K562 treated with DMSO at 1 percent for 48 hours (cell line): ENCODE data around the gene SLC4A9. TPM values are rescaled to one million over a fixed set of nuclear protein-coding genes. Genes with fewer than 3 reads are reported as not detected.

Experiments used
- total RNA-seq: library from RNA; unstranded; fragments of 300-600 nt; gene quantifications from 2 replicates; pipeline ENCODE4 v1.2.3, GENCODE V29; 2022; ENCODE audit warnings: low replicate concordance; ENCODE audit errors: extremely low read depth

SLC4A9 gene, protein sequence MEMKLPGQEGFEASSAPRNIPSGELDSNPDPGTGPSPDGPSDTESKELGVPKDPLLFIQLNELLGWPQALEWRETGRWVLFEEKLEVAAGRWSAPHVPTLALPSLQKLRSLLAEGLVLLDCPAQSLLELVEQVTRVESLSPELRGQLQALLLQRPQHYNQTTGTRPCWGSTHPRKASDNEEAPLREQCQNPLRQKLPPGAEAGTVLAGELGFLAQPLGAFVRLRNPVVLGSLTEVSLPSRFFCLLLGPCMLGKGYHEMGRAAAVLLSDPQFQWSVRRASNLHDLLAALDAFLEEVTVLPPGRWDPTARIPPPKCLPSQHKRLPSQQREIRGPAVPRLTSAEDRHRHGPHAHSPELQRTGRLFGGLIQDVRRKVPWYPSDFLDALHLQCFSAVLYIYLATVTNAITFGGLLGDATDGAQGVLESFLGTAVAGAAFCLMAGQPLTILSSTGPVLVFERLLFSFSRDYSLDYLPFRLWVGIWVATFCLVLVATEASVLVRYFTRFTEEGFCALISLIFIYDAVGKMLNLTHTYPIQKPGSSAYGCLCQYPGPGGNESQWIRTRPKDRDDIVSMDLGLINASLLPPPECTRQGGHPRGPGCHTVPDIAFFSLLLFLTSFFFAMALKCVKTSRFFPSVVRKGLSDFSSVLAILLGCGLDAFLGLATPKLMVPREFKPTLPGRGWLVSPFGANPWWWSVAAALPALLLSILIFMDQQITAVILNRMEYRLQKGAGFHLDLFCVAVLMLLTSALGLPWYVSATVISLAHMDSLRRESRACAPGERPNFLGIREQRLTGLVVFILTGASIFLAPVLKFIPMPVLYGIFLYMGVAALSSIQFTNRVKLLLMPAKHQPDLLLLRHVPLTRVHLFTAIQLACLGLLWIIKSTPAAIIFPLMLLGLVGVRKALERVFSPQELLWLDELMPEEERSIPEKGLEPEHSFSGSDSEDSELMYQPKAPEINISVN
- not detected in 2 replicates for total RNA-seq

DNA sequence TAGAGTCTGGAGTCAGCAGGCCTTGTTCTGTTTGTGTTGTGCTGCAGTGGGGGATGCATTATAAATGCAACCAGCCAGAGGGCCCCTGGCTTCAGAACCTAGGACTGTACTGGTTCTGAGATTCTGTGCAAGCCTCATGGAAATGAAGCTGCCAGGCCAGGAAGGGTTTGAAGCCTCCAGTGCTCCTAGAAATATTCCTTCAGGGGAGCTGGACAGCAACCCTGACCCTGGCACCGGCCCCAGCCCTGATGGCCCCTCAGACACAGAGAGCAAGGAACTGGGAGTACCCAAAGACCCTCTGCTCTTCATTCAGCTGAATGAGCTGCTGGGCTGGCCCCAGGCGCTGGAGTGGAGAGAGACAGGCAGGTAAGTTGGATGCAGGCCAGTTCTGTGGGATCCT is at the start of gene SLC4A9:
TSS of gene SLC4A9 (plus strand) at position 94 of the 400 bp plus-strand sequence. CDS start at position 137, 43 bp downstream.

DNA sequence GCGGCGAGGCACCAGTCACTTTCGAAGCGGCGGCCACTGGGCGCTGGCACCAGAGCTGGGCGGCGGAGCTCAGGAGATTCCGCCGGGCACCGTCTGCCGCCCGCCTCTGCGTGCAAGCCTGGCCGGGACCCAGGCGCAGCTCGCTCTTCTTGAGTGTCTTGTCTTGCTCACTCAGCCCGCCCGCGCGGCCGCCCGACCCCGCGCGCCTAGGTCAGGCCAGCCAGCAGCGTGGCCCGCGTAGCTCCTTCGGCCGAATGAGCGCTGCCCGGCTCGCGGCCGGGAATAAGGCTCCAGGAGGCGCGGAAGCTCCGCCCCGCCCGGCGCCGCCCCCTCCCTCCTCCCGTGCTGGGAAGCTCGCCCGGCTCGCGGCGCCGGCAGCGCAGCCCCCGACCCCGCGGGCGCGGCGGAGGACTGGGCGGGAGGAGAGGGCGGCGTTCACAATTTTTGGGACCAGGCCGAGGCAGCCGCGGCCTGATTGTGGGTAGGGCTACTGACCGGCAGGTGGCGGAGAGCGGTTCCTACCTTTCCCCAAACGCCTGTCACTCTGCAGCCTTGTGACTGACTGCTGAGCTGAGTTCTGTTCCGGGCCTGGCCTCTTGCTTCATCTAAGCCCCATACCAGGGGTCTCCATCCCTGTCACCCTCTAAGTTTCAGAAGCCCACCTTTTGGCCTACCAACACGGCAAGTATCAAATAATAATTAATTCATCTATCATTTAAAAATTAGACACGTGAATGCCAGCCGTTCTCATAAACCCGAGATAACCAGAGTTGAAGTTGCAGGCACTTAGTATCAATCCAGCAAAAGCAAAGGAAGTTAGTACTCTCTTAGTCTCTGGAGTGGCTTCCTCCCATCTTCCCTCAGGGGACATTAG is 13.4 kb upstream of the SLC4A9 start, which contains the start of gene HBEGF:
TSS of gene HBEGF (minus strand) at position 256 of the 874 bp plus-strand sequence. CDS start 275 bp downstream, outside the sequence.

DNA sequence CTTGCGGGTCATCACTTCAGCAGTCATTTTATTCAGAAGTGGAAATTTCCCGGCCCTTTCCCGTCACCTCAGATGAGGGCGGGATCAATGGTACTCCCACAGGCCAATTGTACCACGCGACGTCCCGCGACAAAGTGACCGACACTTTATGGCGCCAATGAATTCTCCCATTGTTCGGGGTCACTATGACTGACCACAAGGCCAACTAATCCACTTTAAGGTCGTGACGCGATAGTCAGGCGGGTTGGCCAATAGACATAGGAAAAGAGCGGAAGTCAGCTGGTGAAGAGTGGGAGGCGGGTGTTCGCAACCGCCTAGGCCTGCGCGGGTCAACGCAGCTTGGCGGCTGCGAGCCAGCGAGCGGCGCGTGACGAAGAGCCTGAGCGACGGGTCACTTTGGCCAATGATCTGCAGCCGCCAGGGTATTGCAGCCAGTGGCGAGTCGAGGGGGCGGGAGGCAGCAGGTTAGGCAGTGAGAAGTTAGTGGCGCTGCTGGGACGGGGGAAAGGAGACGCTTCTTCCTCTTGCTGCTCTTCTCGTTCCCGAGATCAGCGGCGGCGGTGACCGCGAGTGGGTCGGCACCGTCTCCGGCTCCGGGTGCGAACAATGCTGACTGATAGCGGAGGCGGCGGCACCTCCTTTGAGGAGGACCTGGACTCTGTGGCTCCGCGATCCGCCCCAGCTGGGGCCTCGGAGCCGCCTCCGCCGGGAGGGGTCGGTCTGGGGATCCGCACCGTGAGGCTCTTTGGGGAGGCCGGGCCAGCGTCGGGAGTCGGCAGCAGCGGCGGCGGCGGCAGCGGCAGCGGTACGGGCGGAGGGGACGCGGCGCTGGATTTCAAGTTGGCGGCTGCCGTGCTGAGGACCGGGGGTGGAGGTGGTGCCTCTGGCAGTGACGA is 41.6 kb downstream of the SLC4A9 start, which contains the start of gene ANKHD1:
TSS of gene ANKHD1 (plus strand) at position 472 of the 896 bp plus-strand sequence. CDS start at position 607, 135 bp downstream.

Other genes with a start within 250 kb of the SLC4A9 start
- not detected in 2 replicates for gene PURA, start 246.1 kb upstream of the SLC4A9 start, total RNA-seq
- gene IGIP, start 234.3 kb upstream of the SLC4A9 start, total RNA-seq, result not detected in 2 replicates
- not detected in 2 replicates for gene CYSTM1, start 185.0 kb upstream of the SLC4A9 start, total RNA-seq
- gene PFDN1, start 57.1 kb upstream of the SLC4A9 start, total RNA-seq, result not detected in 2 replicates
- not detected in 2 replicates for gene HBEGF, start 13.6 kb upstream of the SLC4A9 start, total RNA-seq
- not detected in 2 replicates for gene ANKHD1, start 41.6 kb downstream of the SLC4A9 start, total RNA-seq
- gene EIF4EBP3, start 187.5 kb downstream of the SLC4A9 start, total RNA-seq, result not detected in 2 replicates
- gene SRA1, start 197.3 kb downstream of the SLC4A9 start, total RNA-seq, result not detected in 2 replicates
- gene APBB3, start 204.4 kb downstream of the SLC4A9 start, total RNA-seq, result not detected in 2 replicates
- gene SLC35A4, start 204.6 kb downstream of the SLC4A9 start, total RNA-seq, result not detected in 2 replicates